B cell (primary cell): ENCODE results near the gene SLC10A6.

Source experiments
- EZH2 ChIP-seq: IDR thresholded peaks from 2 replicates; pipeline ENCODE4 v1.6.1; 2012; ENCODE audit warnings: borderline replicate concordance, low read depth, mild to moderate bottlenecking, moderate library complexity, low read length; ENCODE audit not compliant: insufficient read depth, poor library complexity, severe bottlenecking
- TF ChIP-seq, protein P1 (sequence below): fragments of 200-600 bp; IDR thresholded peaks from one replicate; pipeline ENCODE4 v1.8.0; 2022; ENCODE audit warnings: antibody characterized with exemption, mild to moderate bottlenecking

DNA sequence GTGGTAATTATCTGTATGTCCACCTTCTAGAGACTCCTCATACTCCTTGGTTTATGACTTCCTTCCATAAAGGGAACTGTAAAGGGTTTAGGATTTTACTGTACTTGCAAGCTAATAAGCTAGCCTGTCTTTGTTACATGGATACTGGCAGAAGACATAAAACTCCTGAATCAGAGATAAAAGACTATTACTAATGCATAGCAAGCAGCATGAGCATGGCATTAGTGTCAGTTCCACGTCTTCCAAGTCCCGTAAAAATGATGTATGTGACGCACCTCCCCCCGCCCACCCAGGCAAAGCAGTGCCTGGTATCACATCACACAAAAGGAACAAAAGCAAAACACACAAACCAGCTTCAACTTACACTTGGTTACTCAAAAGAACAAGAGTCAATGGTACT is 71.0 kb downstream of the SLC10A6 start:
- TF ChIP-seq, protein P1, sequence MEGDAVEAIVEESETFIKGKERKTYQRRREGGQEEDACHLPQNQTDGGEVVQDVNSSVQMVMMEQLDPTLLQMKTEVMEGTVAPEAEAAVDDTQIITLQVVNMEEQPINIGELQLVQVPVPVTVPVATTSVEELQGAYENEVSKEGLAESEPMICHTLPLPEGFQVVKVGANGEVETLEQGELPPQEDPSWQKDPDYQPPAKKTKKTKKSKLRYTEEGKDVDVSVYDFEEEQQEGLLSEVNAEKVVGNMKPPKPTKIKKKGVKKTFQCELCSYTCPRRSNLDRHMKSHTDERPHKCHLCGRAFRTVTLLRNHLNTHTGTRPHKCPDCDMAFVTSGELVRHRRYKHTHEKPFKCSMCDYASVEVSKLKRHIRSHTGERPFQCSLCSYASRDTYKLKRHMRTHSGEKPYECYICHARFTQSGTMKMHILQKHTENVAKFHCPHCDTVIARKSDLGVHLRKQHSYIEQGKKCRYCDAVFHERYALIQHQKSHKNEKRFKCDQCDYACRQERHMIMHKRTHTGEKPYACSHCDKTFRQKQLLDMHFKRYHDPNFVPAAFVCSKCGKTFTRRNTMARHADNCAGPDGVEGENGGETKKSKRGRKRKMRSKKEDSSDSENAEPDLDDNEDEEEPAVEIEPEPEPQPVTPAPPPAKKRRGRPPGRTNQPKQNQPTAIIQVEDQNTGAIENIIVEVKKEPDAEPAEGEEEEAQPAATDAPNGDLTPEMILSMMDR = no peak
- no peak for TF ChIP-seq EZH2
